Lower leg skin (tissue), 3 donors: ENCODE measurements around the gene SPAG4.

Source experiments
- POLR2A ChIP-seq, 2 donors: fragments of 450-650 bp; IDR thresholded peaks; one replicate each; pipeline ENCODE4 v1.6.1; 2016 to 2017; ENCODE audit warnings: antibody characterized with exemption in 2 of 2, mild to moderate bottlenecking in 1 of 2, moderate library complexity in 1 of 2
- TF ChIP-seq, protein P1 (sequence below), 3 donors: fragments of 450-650 bp; IDR thresholded peaks; one replicate each; pipeline ENCODE4 v1.5.1; 2016; ENCODE audit warnings: antibody characterized with exemption in 3 of 3, mild to moderate bottlenecking in 3 of 3, moderate library complexity in 2 of 3

DNA sequence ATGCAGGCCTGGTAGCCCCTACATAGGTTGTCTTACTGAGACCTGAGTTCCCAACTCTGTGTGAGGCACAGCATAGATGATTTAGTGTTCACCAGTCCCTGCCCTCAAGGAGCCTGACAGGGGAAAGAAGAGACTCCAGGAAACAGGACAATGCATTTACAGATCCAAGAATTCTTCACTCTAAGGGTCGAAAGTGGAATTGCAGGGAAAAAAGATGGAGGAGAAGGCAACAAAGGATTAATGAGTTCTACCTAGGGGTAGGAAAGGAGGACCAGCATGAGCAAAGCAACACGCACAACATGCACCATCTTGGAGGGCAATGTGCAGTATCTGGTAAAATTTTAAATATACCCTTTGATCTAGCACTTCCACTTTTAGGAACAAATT, 5.9 kb downstream of the SPAG4 start:
- no peak for TF ChIP-seq POLR2A (IDR thresholded peaks at IDR 0.05)
- TF ChIP-seq, protein P1, sequence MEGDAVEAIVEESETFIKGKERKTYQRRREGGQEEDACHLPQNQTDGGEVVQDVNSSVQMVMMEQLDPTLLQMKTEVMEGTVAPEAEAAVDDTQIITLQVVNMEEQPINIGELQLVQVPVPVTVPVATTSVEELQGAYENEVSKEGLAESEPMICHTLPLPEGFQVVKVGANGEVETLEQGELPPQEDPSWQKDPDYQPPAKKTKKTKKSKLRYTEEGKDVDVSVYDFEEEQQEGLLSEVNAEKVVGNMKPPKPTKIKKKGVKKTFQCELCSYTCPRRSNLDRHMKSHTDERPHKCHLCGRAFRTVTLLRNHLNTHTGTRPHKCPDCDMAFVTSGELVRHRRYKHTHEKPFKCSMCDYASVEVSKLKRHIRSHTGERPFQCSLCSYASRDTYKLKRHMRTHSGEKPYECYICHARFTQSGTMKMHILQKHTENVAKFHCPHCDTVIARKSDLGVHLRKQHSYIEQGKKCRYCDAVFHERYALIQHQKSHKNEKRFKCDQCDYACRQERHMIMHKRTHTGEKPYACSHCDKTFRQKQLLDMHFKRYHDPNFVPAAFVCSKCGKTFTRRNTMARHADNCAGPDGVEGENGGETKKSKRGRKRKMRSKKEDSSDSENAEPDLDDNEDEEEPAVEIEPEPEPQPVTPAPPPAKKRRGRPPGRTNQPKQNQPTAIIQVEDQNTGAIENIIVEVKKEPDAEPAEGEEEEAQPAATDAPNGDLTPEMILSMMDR (IDR thresholded peaks at IDR 0.05), result no peak
